ENCODE measurements around the gene BTN2A1. TPM values are rescaled to one million over a fixed set of nuclear protein-coding genes. Genes with fewer than 3 reads are reported as not detected.
"Not testable (repeated sequence)": the region's sequence is repeated elsewhere in the genome, so short reads cannot be mapped to it uniquely, and the experiment has no call there.

The BTN2A1 gene
- total RNA-seq, 2 donors from 2014 or later, result 17.8 to 27.8 TPM

- no peaks in the 10 kb centered on the region for H3K36me3 ChIP-seq
- H3K4me1 ChIP-seq, result no peaks in the 10 kb centered on the region
- DNase-seq, result no peak
- no peak for TF ChIP-seq CTCF (IDR thresholded peaks at IDR 0.05)
- no peak overlapping the region for H3K9ac ChIP-seq (ENCODE audit: low read depth in 2 of 2, low read length in 2 of 2)
- intact Hi-C loops (cut with DNase I), result no loop called here
- H3K4me3 ChIP-seq, result no peak overlapping the region
- no peaks in the 10 kb centered on the region for H3K27me3 ChIP-seq
- no peak overlapping the region for H3K27ac ChIP-seq
- H3K9me3 ChIP-seq, result no peaks in the 10 kb centered on the region
Measured at GRCh38 chr6:26414281-26414680, 43.5 kb upstream of the BTN2A1 start.

- no peak for DNase-seq
- Histone ChIP-seq H3K27me3 (no peaks in the 10 kb centered on the region), H3K27ac (no peak overlapping the region), H3K9ac (ENCODE audit: low read depth in 2 of 2, low read length in 2 of 2) (no peak overlapping the region), H3K9me3 (no peaks in the 10 kb centered on the region), H3K4me3 (no peak overlapping the region), H3K4me1 (no peaks in the 10 kb centered on the region), H3K36me3 (no peaks in the 10 kb centered on the region)
- intact Hi-C loops (cut with DNase I), result no loop called here
- no peak for TF ChIP-seq CTCF (IDR thresholded peaks at IDR 0.05)
Measured at GRCh38 chr6:26415036-26415614, 42.6 kb upstream of the BTN2A1 start.

GRCh38 chr6:26415791-26416190 lies 42.0 kb upstream of the BTN2A1 start:
- intact Hi-C loops (cut with DNase I), result no loop called here

GRCh38 chr6:26416288-26416687 lies 41.5 kb upstream of the BTN2A1 start:
- no peaks in the 10 kb centered on the region for H3K36me3 ChIP-seq
- no peaks in the 10 kb centered on the region for H3K9me3 ChIP-seq
- peaks cover 4% of the 10 kb centered on the region for H3K4me1 ChIP-seq
- TF ChIP-seq CTCF (IDR thresholded peaks at IDR 0.05), result no peak
- H3K27me3 ChIP-seq, result no peaks in the 10 kb centered on the region
- DNase-seq, result no peak
- no peak overlapping the region for H3K4me3 ChIP-seq
- H3K27ac ChIP-seq, result no peak overlapping the region
- no peak overlapping the region for H3K9ac ChIP-seq (ENCODE audit: low read depth in 2 of 2, low read length in 2 of 2)
- intact Hi-C loops (cut with DNase I), result no loop called here

More at GRCh38 chr6:26415791-26416190, 42.0 kb upstream of the BTN2A1 start:
- H3K9ac ChIP-seq (ENCODE audit: low read depth in 2 of 2, low read length in 2 of 2), result no peak overlapping the region
- no peak for TF ChIP-seq CTCF (IDR thresholded peaks at IDR 0.05)
- no peaks in the 10 kb centered on the region for H3K27me3 ChIP-seq
- no peak for DNase-seq
- H3K4me1 ChIP-seq, result peaks cover 4% of the 10 kb centered on the region
- no peak overlapping the region for H3K27ac ChIP-seq
- no peak overlapping the region for H3K4me3 ChIP-seq
- H3K36me3 ChIP-seq, result no peaks in the 10 kb centered on the region
- H3K9me3 ChIP-seq, result no peaks in the 10 kb centered on the region

- H3K27me3 ChIP-seq; DNase-seq; H3K27ac ChIP-seq; H3K4me3 ChIP-seq; H3K4me1 ChIP-seq; H3K9me3 ChIP-seq; H3K36me3 ChIP-seq; H3K9ac ChIP-seq (ENCODE audit: low read depth in 2 of 2, low read length in 2 of 2); intact Hi-C loops (cut with DNase I): not testable (repeated sequence)
Measured at GRCh38 chr6:26418077-26418476, 39.7 kb upstream of the BTN2A1 start.

- H3K36me3 ChIP-seq; H3K4me1 ChIP-seq; H3K9ac ChIP-seq (ENCODE audit: low read depth in 2 of 2, low read length in 2 of 2); H3K27me3 ChIP-seq; H3K27ac ChIP-seq; H3K4me3 ChIP-seq; intact Hi-C loops (cut with DNase I); DNase-seq; H3K9me3 ChIP-seq: not testable (repeated sequence)
Measured at GRCh38 chr6:26418795-26419194, 39.0 kb upstream of the BTN2A1 start.
